SIG-M5 treated with dmso at 0.1 percent for 504 hours (cell line): ENCODE data around the gene SRP68.

Source experiments
- DNase-seq: peaks from one replicate; lab custom pipeline; 2025; ENCODE audit not compliant: unreplicated experiment; lab: John Stamatoyannopoulos, UW

SRP68 gene

GRCh38 chr17:76019833-76020467 is 52.4 kb downstream of the SRP68 start:
- DNase-seq: no peak

- no peak for DNase-seq
Observed at GRCh38 chr17:76018801-76019200, 53.5 kb downstream of the SRP68 start.

GRCh38 chr17:76018340-76018680 is 54.0 kb downstream of the SRP68 start:
- DNase-seq: no peak

GRCh38 chr17:76017481-76018339 is 54.6 kb downstream of the SRP68 start:
- no peak for DNase-seq

GRCh38 chr17:76014925-76015261 is 57.4 kb downstream of the SRP68 start:
- DNase-seq: no peak

GRCh38 chr17:76014100-76014924 is 58.0 kb downstream of the SRP68 start:
- DNase-seq: peak; percentile 54

- DNase-seq: no peak
Observed at GRCh38 chr17:76013377-76013932, 58.9 kb downstream of the SRP68 start.

- DNase-seq: no peak
Observed at GRCh38 chr17:76011951-76012350, 60.4 kb downstream of the SRP68 start.

GRCh38 chr17:76009969-76010661 is 62.2 kb downstream of the SRP68 start:
- no peak for DNase-seq

- DNase-seq: no peak
Observed at GRCh38 chr17:76009447-76009846, 62.9 kb downstream of the SRP68 start.

GRCh38 chr17:76008630-76009425 is 63.5 kb downstream of the SRP68 start:
- no peak for DNase-seq

GRCh38 chr17:76008208-76008607 is 64.1 kb downstream of the SRP68 start:
- DNase-seq: no peak

GRCh38 chr17:76007850-76008165 is 64.5 kb downstream of the SRP68 start:
- DNase-seq: no peak

GRCh38 chr17:76007131-76007849 is 65.0 kb downstream of the SRP68 start:
- no peak for DNase-seq

GRCh38 chr17:76005263-76006149 is 66.8 kb downstream of the SRP68 start:
- peak; percentile 63 for DNase-seq

GRCh38 chr17:76004750-76005262 is 67.5 kb downstream of the SRP68 start:
- DNase-seq: no peak

- no peak for DNase-seq
Observed at GRCh38 chr17:76003915-76004314, 68.4 kb downstream of the SRP68 start.

- DNase-seq: no peak
Observed at GRCh38 chr17:76002100-76002499, 70.2 kb downstream of the SRP68 start.
